CD4-positive, alpha-beta T cell treated with Interleukin-6 at 100 ng/mL for 8 hours (primary cell): ENCODE measurements around the gene ADAMTS17.
A peak's percentile ranks its signal among the peaks of the same experiment; 100 is the strongest.
"Not testable (repeated sequence)": the region's sequence is repeated elsewhere in the genome, so short reads cannot be mapped to it uniquely, and the experiment has no call there.

ENCODE experiments used
- DNase-seq: peaks from one replicate; pipeline ENCODE4 v3.0.0-alpha.2; 2020; ENCODE audit warnings: mixed read lengths, low spot score

ADAMTS17 gene

GRCh38 chr15:99955181-99955525 lies 386.6 kb downstream of the ADAMTS17 start:
- DNase-seq: no peak

GRCh38 chr15:99954361-99955180 lies 387.2 kb downstream of the ADAMTS17 start:
- no peak for DNase-seq

GRCh38 chr15:99953886-99954285 lies 387.9 kb downstream of the ADAMTS17 start:
- DNase-seq: no peak

GRCh38 chr15:99951511-99951910 lies 390.3 kb downstream of the ADAMTS17 start:
- no peak for DNase-seq

GRCh38 chr15:99944131-99944530 lies 397.6 kb downstream of the ADAMTS17 start:
- DNase-seq: no peak

GRCh38 chr15:99943466-99943865 lies 398.3 kb downstream of the ADAMTS17 start:
- no peak for DNase-seq

- DNase-seq: no peak
Measured at GRCh38 chr15:99932676-99933402, 408.9 kb downstream of the ADAMTS17 start.

- no peak for DNase-seq
Measured at GRCh38 chr15:99931703-99932603, 409.8 kb downstream of the ADAMTS17 start.

- no peak for DNase-seq
Measured at GRCh38 chr15:99930696-99931095, 411.1 kb downstream of the ADAMTS17 start.

- no peak for DNase-seq
Measured at GRCh38 chr15:99929266-99929665, 412.5 kb downstream of the ADAMTS17 start.

GRCh38 chr15:99928429-99928981 lies 413.3 kb downstream of the ADAMTS17 start:
- DNase-seq: peak; percentile 79

- not testable (repeated sequence) for DNase-seq
Measured at GRCh38 chr15:99926532-99926931, 415.2 kb downstream of the ADAMTS17 start.

- DNase-seq: peak; percentile 83
Measured at GRCh38 chr15:99925661-99926461, 415.9 kb downstream of the ADAMTS17 start.

GRCh38 chr15:99923711-99924110 lies 418.1 kb downstream of the ADAMTS17 start:
- no peak for DNase-seq
